Kidney (tissue), 14 donors: ENCODE measurements around the gene ZNF281. TPM values are rescaled to one million over a fixed set of nuclear protein-coding genes. Genes with fewer than 3 reads are reported as not detected.

Source experiments
- DNase-seq, 5 donors: peaks; one replicate each; pipeline ENCODE4 v3.0.0-alpha.2; 2013 to 2020
- FAIRE-seq: peaks from 2 replicates; lab custom pipeline; 2012; peaks lifted over from hg19 to GRCh38; lab: Jason Lieb, UNC
- H3K27ac ChIP-seq, 2 donors: one replicate each; pipeline ENCODE4 v1.7.0; 2013; ENCODE audit warnings: low read depth in 2 of 2, low read length in 2 of 2, inconsistent platforms in 1 of 2
- H3K27me3 ChIP-seq: one replicate; pipeline ENCODE4 v1.7.1; 2013; ENCODE audit warnings: low read length, inconsistent platforms; ENCODE audit not compliant: control insufficient read depth, insufficient read depth
- H3K36me3 ChIP-seq, 3 donors: one replicate each; pipeline versions ENCODE4 v1.7.0 to v1.7.1; 2013; ENCODE audit warnings: low read length in 3 of 3, control low read depth in 1 of 3, inconsistent platforms in 1 of 3; ENCODE audit not compliant: insufficient read depth in 3 of 3, control insufficient read depth in 2 of 3
- H3K4me1 ChIP-seq, 3 donors: one replicate each; pipeline versions ENCODE4 v1.7.0 to v1.7.1; 2013; ENCODE audit warnings: low read length in 3 of 3, inconsistent platforms in 1 of 3, low read depth in 1 of 3; ENCODE audit not compliant: control insufficient read depth in 2 of 3, insufficient read depth in 2 of 3
- H3K4me3 ChIP-seq, 3 donors: one replicate each; pipeline versions ENCODE4 v1.7.0 to v1.8.1; 2013; ENCODE audit warnings: low read length in 3 of 3, control low read depth in 1 of 3, inconsistent platforms in 1 of 3
- H3K9ac ChIP-seq, 3 donors: one replicate each; pipeline versions ENCODE4 v1.7.0 to v1.7.1; 2013; ENCODE audit warnings: low read length in 3 of 3, control low read depth in 1 of 3, inconsistent platforms in 1 of 3
- H3K9me3 ChIP-seq, 3 donors: one replicate each; pipeline versions ENCODE4 v1.7.0 to v1.7.1; 2013; ENCODE audit warnings: low read length in 3 of 3, control low read depth in 1 of 3, inconsistent platforms in 1 of 3; ENCODE audit not compliant: control insufficient read depth in 2 of 3, insufficient read depth in 1 of 3
- intact Hi-C: fragments of 100-400 bp; cut with DNase I; formaldehyde crosslinking; loops from one replicate; pipeline ENCODE4 v1.11.1; 2022
- polyA plus RNA-seq: library from polyadenylated mRNA; stranded (reverse); fragments of 350-450 nt; fragmentation: Illumina TruSeq; extraction: RNeasy Lipid Tissue Mini Kit (QIAGEN cat#74804); gene quantifications from one replicate; pipeline ENCODE4 v1.2.3, GENCODE V29; 2014; ENCODE audit warnings: low read depth, low replicate concordance; ENCODE audit not compliant: insufficient read depth
- total RNA-seq: library from RNA; stranded (reverse); fragmentation: NEBNext Ultra II Directional; extraction: Animal tissue kit (Norgen Biotek cat#: 25700); gene quantifications from one replicate; pipeline ENCODE4 v1.2.1, GENCODE V29; 2021
- TF ChIP-seq, protein P1 (sequence below): IDR thresholded peaks from 3 replicates; pipeline ENCODE4 v1.5.1; 2012; ENCODE audit warnings: mild to moderate bottlenecking, moderate library complexity, borderline replicate concordance; ENCODE audit not compliant: insufficient read depth; ENCODE audit errors: extremely low read depth
- donor health status: control.
- donor health status: control.
- donor health status: control.
- donor health status: control.
- donor health status: control.
- donor health status: DM: yes; HTN: yes; CAD: no.
- donor health status: Normal renal cell carcinoma (clear cell type).

ZNF281 gene
- total and polyA plus RNA-seq, 2 donors from 2014 or later = 4.0 to 13.1 TPM

- no peaks in the 10 kb centered on the region for H3K9me3 ChIP-seq
- no peak overlapping the region for H3K27ac ChIP-seq
- H3K4me3 ChIP-seq = no peak overlapping the region
- FAIRE-seq (no peak), DNase-seq (no peak)
- H3K36me3 ChIP-seq = no peaks in the 10 kb centered on the region
- H3K4me1 ChIP-seq = no peaks in the 10 kb centered on the region
- TF ChIP-seq, protein P1, sequence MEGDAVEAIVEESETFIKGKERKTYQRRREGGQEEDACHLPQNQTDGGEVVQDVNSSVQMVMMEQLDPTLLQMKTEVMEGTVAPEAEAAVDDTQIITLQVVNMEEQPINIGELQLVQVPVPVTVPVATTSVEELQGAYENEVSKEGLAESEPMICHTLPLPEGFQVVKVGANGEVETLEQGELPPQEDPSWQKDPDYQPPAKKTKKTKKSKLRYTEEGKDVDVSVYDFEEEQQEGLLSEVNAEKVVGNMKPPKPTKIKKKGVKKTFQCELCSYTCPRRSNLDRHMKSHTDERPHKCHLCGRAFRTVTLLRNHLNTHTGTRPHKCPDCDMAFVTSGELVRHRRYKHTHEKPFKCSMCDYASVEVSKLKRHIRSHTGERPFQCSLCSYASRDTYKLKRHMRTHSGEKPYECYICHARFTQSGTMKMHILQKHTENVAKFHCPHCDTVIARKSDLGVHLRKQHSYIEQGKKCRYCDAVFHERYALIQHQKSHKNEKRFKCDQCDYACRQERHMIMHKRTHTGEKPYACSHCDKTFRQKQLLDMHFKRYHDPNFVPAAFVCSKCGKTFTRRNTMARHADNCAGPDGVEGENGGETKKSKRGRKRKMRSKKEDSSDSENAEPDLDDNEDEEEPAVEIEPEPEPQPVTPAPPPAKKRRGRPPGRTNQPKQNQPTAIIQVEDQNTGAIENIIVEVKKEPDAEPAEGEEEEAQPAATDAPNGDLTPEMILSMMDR = no peak
- H3K9ac ChIP-seq = no peak overlapping the region
- no peaks in the 10 kb centered on the region for H3K27me3 ChIP-seq
- intact Hi-C loops = no loop called here
Measured at GRCh38 chr1:200448034-200448762, 38.4 kb upstream of the ZNF281 start.

- TF ChIP-seq, protein P1 = no peak
- Histone ChIP-seq H3K9me3 (no peaks in the 10 kb centered on the region), H3K4me1 (no peaks in the 10 kb centered on the region), H3K9ac (no peak overlapping the region), H3K27me3 (no peaks in the 10 kb centered on the region), H3K27ac (no peak overlapping the region), H3K36me3 (no peaks in the 10 kb centered on the region), H3K4me3 (no peak overlapping the region)
- FAIRE-seq (no peak), DNase-seq (no peak)
- intact Hi-C loops = no loop called here
Measured at GRCh38 chr1:200445213-200445612, 35.4 kb upstream of the ZNF281 start.

GRCh38 chr1:200444478-200444877, 34.6 kb upstream of the ZNF281 start:
- Histone ChIP-seq H3K9ac (no peak overlapping the region), H3K4me3 (no peak overlapping the region), H3K4me1 (no peaks in the 10 kb centered on the region), H3K27me3 (no peaks in the 10 kb centered on the region), H3K36me3 (no peaks in the 10 kb centered on the region), H3K9me3 (no peaks in the 10 kb centered on the region), H3K27ac (no peak overlapping the region)
- FAIRE-seq = no peak
- DNase-seq = no peak
- TF ChIP-seq, protein P1 = no peak
- intact Hi-C loops = no loop called here
